NK-92 (cell line): ENCODE data around the gene SCFD2.

ENCODE experiments used
- DNase-seq: peaks from one replicate; lab custom pipeline; 2025; ENCODE audit not compliant: unreplicated experiment; lab: John Stamatoyannopoulos, UW

SCFD2 gene

GRCh38 chr4:53016099-53016820, 349.6 kb downstream of the SCFD2 start:
- DNase-seq = no peak

GRCh38 chr4:53015681-53016080, 350.2 kb downstream of the SCFD2 start:
- DNase-seq = no peak

GRCh38 chr4:53014881-53015280, 351.0 kb downstream of the SCFD2 start:
- DNase-seq = no peak

- no peak for DNase-seq
Observed at GRCh38 chr4:53013873-53014775, 351.7 kb downstream of the SCFD2 start.

- no peak for DNase-seq
Observed at GRCh38 chr4:53012738-53013137, 353.1 kb downstream of the SCFD2 start.

GRCh38 chr4:53011259-53011905, 354.5 kb downstream of the SCFD2 start:
- no peak for DNase-seq

GRCh38 chr4:53010318-53010717, 355.5 kb downstream of the SCFD2 start:
- DNase-seq = no peak

- no peak for DNase-seq
Observed at GRCh38 chr4:53009824-53010223, 356.0 kb downstream of the SCFD2 start.

GRCh38 chr4:53007024-53007423, 358.8 kb downstream of the SCFD2 start:
- DNase-seq = no peak

GRCh38 chr4:53005808-53006207, 360.1 kb downstream of the SCFD2 start:
- no peak for DNase-seq

GRCh38 chr4:53005149-53005546, 360.7 kb downstream of the SCFD2 start:
- DNase-seq = no peak

GRCh38 chr4:53004497-53005148, 361.2 kb downstream of the SCFD2 start:
- no peak for DNase-seq

- DNase-seq = no peak
Observed at GRCh38 chr4:53003959-53004358, 361.9 kb downstream of the SCFD2 start.

- DNase-seq = no peak
Observed at GRCh38 chr4:53000560-53000959, 365.3 kb downstream of the SCFD2 start.

- no peak for DNase-seq
Observed at GRCh38 chr4:52999626-53000025, 366.2 kb downstream of the SCFD2 start.

- no peak for DNase-seq
Observed at GRCh38 chr4:52998413-52998812, 367.4 kb downstream of the SCFD2 start.

GRCh38 chr4:52997132-52997416, 368.8 kb downstream of the SCFD2 start:
- no peak for DNase-seq

- DNase-seq = no peak
Observed at GRCh38 chr4:52996261-52997131, 369.4 kb downstream of the SCFD2 start.

GRCh38 chr4:52995360-52996030, 370.4 kb downstream of the SCFD2 start:
- DNase-seq = no peak

- no peak for DNase-seq
Observed at GRCh38 chr4:52994567-52994966, 371.3 kb downstream of the SCFD2 start.
